ENCODE measurements around the gene KIN. TPM values are rescaled to one million over a fixed set of nuclear protein-coding genes. Genes with fewer than 3 reads are reported as not detected.

The KIN gene
- polyA plus RNA-seq, 2 of the 4 experiments (the other 2 are of a cell fraction), result 8.3 to 19.0 TPM

DNA sequence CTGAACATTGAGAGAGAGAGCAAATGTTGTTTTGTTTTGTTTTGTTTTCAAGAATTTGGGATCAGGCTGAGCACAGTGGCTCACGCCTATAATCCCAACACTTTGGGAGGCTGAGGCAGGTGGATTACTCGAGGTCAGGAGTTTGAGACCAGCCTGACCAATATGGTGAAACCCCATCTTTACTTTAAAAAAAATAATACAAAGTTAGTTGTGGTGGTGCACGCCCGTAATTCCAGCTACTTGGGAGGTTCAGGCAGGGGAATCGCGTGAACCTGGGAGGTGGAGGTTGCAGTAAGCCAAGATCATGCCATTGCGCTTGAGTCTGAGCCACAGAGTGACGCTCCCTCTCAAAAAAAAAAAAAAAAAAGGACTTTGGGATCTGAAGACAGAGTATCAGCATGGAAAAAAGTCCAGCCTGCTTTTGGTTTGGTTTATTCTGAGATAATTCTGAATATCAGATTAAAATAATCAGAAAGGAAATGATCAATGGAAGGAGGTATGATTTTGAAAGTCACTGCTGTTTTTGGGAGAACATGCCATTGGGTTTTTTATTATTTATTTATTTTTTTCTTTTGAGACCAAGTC, 86.5 kb downstream of the KIN start (continued):
- TF ChIP-seq FOSL2 (IDR thresholded peaks at IDR 0.05) (no peak), FOSL2 (CRISPR knock-in tag; IDR thresholded peaks at IDR 0.05) (no peak), JUNB (IDR thresholded peaks at IDR 0.05) (no peak), CBX8 (IDR thresholded peaks at IDR 0.05) (no peak), RFX5 (IDR thresholded peaks at IDR 0.05) (no peak)

Other genes with a start within 250 kb of the KIN start
- gene ITIH5, start 121.0 kb downstream of the KIN start, polyA plus RNA-seq (2011; rRNA removed), result 0.05 and 0.09 TPM in 2 replicates
- 0.03 to 0.05 TPM (median 0.05 TPM) in 3 replicates for gene ITIH5, start 121.0 kb downstream of the KIN start, polyA plus RNA-seq (2017; fragmentation: RNase III; extraction: RNeasy Plus Mini Kit Qiagen cat#74134 plus additional on column Dnase treatment)
- gene ITIH2, start 84.7 kb downstream of the KIN start, polyA plus RNA-seq (2011; rRNA removed), result 0.54 and 0.83 TPM in 2 replicates
- 0.31 to 0.34 TPM (median 0.32 TPM) in 3 replicates for gene ITIH2, start 84.7 kb downstream of the KIN start, polyA plus RNA-seq (2017; fragmentation: RNase III; extraction: RNeasy Plus Mini Kit Qiagen cat#74134 plus additional on column Dnase treatment)
- 532 and 555 TPM in 2 replicates for gene ATP5F1C, start 184 bp upstream of the KIN start, polyA plus RNA-seq (2011; rRNA removed)
- 432 to 458 TPM (median 447 TPM) in 3 replicates for gene ATP5F1C, start 184 bp upstream of the KIN start, polyA plus RNA-seq (2017; fragmentation: RNase III; extraction: RNeasy Plus Mini Kit Qiagen cat#74134 plus additional on column Dnase treatment)
- 4.7 and 6.1 TPM in 2 replicates for gene TAF3, start 30.5 kb upstream of the KIN start, polyA plus RNA-seq (2011; rRNA removed)
- 5.0 to 6.0 TPM (median 5.7 TPM) in 3 replicates for gene TAF3, start 30.5 kb upstream of the KIN start, polyA plus RNA-seq (2017; fragmentation: RNase III; extraction: RNeasy Plus Mini Kit Qiagen cat#74134 plus additional on column Dnase treatment)